NCI-H82 treated with DMSO at 0.1 percent for 48 hours (cell line): ENCODE data around the gene NPLOC4.

Source experiments
- DNase-seq: peaks from one replicate; lab custom pipeline; 2025; ENCODE audit not compliant: unreplicated experiment; lab: John Stamatoyannopoulos, UW

Gene NPLOC4

DNA sequence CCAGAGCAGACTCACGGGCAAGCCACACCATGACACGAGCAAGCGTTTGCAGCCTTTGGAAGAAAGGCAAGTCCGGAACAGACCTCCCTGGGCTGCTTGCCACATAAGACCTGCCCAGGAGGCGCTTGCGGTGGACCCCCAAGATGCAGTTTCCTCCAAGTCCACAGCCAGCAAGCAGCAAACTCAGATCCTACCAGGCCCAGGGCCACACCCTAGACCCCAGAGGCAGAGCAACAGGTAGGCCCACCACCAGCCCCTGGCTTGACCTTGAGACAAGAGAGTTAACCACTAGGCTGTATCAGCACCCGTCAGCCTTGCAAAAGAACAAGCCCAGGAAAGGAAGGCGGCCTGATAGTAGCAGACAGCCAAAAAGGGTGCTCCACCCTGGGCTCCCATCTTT is 87.1 kb downstream of the NPLOC4 start:
- no peak for DNase-seq

- no peak for DNase-seq
Measured at GRCh38 chr17:81549031-81549557, 87.8 kb downstream of the NPLOC4 start.

- DNase-seq, result no peak
Measured at GRCh38 chr17:81547614-81547982, 89.3 kb downstream of the NPLOC4 start.

DNA sequence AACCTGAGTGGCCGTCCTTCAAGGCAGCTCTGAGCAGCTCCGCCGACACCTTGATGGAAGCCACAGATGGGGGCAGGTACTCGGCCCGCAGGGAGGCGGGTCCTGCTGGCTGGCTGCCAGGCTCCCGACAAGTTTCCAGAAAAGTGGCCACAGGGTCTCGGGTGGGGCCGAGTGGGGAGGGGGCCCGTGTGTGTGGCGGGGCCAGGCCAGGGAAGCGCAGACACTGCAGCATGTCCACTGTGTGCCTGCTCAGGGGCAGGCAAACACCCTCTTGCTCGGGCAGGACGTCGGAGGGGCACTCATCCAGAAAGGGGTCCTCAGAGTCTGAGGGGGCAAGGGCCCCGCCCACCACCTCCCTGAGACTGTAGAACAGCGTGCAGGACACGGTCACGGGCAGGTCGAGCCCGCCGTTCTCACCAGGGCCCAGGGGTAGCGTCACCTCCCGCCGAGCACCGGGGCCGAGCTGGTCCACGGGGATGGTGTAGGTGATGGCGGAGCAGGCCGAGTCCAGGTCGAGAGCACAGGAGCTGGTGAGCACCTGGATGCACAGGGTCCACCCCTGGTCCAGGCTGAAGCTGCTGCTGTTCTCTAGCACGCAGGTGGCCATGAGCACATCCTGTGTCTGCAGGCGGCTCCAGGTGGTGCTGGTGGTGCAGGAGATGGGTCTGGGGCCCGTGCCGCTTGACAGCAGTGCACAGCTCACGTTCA is 89.9 kb downstream of the NPLOC4 start:
- DNase-seq, result no peak

DNA sequence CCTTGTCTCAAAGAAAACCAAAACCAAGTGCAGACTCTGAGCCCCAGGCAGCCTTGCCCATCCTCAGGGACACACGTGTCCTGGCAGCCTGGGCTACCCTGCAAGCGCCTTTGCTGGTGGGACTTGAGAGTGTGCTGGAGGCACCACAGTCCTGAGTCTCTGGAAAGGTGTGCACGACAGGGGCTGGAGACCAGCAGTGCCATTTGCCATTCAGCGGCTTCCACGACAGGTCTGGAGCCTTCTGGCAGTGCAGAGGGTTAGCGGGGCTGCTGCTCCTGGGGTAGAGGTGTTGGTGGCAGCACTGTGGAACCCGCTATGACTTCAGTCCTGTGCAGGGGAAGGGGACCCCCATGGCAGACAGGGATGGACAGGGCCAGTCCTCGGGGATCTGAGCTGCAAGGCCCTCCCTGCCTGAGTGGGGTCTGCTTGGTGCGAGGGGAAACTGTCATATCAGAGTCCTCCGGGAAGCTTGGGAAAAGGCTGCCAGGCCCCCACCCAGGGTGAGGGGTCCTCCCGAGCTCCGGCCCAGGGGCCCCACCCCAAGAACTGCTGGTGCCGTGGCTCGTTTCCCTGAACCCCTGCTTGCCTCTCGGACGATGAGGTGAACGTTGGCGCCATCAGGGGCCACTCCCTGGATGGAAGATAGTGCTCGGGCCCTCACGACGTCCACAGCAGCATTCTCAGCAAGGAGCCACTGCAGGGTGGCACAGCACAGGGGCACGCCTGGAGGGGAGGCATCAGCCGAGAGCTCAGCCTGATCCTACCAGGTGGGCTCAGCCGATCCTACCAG is 91.6 kb downstream of the NPLOC4 start:
- no peak for DNase-seq

DNA sequence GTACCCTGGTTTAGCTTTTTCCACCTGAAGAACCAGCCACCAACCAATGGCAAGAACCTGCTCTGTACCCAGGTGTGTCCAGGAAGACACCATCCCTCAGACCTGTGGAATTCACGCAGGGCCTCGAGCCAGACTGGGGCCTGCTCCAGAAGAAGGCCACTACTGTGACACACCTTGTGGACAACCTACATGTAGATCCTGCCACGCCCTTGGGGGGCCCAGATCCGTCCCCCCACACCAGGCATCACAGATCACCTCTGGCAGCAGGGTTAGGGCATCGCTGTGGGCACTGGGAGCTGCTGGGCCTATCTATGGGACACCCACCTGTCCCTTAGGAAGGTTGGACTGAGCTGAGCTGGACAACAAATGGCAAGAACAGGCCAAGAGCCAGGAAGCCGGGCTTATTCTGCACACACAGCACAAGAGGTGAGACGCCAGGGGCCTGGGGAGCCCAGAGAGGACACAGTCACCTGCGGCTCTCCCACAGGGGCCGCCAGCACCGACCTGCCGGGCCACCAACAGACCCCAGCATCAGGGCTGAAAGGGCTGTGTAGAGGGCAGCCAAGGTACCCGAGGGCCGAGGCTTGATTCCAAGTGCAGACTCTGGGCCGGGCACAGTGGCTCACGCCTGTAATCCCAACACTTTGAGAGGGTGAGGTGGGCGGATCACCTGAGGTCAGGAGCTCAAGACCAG is 92.5 kb downstream of the NPLOC4 start:
- DNase-seq, result no peak

GRCh38 chr17:81543756-81544155 is 93.2 kb downstream of the NPLOC4 start:
- DNase-seq, result no peak

- DNase-seq, result no peak
Measured at GRCh38 chr17:81543339-81543675, 93.6 kb downstream of the NPLOC4 start.

DNA sequence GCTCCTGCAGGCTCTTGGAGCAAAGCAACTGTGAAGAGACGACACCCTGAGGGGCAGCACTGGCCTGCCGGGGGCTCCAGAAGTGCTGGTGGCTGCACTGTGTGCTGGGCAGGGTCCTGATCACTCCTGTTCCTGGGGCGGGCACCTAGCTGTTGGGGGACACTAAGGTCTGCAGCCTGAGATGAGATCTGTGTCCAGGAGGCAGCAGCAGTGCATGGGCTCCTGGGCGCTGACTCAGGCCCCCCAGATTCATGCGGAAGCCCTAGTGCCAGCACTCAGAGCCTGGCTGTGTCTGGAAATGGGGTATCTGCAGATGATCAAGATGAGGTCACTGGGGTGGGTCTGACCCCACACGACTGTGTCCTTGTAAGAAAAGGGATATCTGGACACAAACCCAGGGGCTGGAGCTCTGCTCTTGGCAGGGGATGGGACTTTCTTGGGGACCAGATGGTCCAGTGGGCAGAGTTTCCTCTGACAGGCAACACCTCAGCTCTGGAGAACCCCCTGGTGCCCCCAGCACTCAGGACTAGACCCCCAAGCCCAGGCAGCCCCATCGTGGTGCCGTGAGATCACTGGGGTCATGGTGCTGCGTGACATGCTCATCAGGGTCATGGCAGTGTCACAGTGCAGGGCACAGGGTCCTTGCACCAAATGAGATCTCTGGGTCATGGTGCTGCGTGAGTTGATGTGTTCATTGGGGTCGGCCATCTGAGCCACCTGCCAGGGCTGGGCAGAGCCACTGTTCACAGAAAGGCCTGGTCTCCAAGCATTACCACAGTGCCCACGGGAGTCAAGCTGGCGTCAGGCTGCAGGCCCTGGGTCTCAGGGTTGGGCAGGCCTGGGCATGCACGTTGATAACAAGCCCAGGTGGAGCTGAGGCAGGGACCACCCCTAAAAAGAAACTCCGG is 94.2 kb downstream of the NPLOC4 start:
- DNase-seq, result no peak

DNA sequence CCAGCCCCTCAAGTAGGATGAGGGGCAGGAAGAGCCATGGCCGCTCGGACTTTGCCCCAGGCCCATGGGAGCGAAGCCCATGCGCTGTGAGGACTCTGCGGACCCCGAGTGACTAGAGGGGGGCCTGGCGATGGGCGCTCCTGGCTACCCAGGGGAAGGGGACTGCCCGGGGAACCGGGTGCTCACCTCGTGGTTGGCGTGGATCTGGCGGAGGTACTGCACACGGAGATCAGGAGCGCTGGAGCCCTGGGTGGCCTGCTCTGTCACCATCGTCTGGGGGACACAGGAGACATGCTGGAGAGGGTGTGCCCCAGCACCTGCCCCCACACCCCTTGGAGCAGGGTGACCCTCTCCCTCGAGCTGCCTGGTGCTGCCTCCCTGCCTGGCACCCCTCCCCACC is 95.8 kb downstream of the NPLOC4 start:
- DNase-seq, result no peak

DNA sequence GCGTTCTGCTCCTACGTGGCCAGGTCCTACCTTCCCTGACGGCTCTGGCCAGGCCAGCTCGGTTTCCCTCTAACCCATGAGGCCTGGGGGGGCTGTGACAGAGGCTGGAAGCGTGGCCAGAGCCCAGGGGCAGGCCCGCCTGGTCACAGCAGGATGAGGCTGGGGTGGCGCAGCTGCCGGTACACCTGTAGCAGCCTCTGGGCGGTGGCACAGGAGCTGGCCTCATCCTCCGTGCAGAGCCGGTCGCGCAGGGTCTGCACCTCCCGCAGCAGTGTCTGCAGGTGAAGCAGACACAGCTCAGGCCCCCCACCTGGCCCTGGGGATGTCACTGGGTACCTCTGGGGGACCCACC is 96.3 kb downstream of the NPLOC4 start:
- DNase-seq, result no peak

DNA sequence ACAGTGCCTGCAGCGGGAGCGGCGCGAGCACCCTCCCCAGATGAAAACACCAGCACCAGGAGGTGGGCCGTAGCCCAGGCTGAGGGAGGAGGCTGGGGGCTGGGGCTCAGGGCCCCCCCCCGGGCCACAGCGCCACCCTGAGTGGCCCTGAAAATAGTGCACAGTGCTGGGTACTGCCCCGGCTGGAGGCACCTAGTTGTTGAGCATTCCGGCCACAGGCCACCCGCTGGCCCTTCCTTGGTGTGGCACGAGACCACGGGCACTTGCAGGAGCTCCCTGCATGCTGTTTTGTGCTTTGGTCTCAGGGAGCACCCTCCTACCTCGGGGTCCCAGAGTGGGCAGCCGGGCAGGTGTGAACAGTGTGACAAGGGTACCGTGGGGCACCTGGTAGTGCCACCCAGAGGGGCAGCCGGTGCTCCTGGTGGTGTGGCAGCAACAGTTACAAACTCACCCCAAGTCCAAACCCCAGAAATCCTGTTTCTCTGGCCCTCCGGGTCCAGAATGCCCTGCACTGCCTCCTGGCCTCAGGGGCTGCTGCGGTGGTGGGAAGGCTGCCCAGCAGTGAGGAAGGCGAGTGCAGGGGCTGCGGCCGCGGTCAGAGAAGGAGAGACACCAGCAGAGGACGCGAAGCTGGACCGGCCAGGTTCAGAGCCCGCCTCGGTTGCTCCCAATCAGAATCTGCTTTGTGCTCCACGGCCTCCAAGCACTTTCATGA is 96.8 kb downstream of the NPLOC4 start:
- DNase-seq, result no peak

- DNase-seq, result no peak
Measured at GRCh38 chr17:81539571-81539900, 97.4 kb downstream of the NPLOC4 start.

DNA sequence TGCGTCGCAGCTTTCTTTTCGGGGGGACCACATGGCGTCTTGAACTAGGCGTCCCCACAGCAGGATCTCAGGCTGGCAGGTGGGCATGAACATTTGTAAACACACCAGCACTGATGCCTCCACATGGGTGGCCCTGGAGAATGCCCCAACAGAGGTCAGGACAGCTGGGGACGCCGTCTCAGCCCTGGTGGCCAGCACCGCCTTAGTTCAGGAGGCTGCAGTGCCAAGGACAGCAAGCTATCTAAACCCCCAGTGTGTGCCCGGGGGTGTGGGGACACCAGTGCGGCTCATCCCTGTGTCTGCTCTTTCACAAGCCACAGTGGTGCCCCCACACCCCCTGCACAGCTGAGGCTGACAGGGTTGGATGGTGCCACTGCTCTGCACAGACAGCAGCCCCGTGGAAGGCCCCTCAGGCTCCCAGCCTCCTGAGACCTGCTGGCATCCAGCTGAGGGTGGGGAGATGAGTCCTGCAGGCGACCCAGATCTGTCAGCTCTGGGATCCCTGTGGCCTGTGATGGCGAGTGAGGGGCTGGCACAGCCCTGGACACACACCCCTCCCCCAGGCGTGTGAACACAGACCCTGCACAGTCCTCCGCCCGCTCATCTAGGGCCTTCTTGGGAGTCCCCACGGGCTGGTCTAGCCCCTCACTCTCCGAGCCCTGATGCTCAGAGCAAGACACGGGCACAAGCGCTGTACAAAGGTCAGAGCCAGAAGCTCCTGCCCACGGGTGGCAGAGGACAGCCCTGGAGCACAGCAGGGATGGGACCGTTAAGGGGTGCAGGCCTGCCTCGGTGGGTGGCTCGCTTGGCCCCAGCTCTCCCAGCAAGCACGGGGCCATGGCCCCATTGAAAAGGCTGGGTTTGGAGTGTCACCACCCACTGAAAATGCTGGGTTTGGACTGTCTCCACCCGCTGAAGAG is 98.0 kb downstream of the NPLOC4 start:
- no peak for DNase-seq

GRCh38 chr17:81537856-81538555 is 98.9 kb downstream of the NPLOC4 start:
- peak; percentile 35 for DNase-seq

GRCh38 chr17:81537343-81537855 is 99.5 kb downstream of the NPLOC4 start:
- DNase-seq, result no peak

DNA sequence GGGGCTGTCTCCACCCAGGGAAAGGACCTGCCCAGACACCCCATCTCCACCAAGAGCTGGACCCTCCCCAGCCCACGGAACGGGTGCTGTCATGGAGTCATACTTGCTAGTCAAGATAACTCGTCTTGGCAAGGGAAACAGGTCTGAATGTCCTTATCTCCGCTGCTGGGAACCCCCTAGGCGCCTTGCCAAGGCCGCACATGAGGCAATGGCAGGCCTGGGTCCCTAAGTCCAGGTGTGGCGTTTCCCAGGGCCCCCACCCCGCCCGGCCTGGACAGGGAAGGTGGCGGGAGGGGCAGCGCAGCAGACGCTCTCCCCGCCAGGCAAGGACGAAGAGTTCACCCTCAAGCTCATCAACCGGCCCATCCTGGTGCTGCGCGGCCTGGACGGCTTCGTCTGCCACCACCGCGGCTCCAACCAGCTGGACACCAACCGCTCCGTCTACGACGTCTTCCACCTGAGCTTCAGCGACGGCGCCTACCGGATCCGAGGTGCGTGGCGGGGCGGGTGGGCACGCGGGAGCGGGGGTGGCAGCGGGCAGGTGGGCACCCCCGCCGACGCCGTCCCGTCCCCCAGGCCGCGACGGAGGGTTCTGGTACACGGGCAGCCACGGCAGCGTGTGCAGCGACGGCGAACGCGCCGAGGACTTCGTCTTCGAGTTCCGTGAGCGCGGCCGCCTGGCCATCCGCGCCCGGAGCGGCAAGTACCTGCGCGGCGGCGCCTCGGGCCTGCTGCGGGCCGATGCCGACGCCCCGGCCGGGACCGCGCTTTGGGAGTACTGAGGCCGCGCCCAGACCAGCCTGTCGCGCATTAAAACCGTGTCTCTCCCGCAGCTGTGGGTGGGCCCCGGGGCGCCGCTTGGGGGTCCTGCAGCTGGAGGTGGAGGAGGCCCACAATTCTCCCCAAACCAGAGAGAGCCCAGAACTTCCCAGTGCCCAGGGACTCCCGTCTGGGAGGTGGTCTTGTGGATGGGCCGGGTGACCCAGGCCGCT is 100.3 kb downstream of the NPLOC4 start:
- DNase-seq, result no peak
